ENCODE results near the gene TMC3. TPM values are rescaled to one million over a fixed set of nuclear protein-coding genes. Genes with fewer than 3 reads are reported as not detected.

The TMC3 gene
- total RNA-seq, 1 donor from 2014 or later = not detected

Other genes with a start within 250 kb of the TMC3 start
- gene CFAP161, start 239.9 kb downstream of the TMC3 start, total RNA-seq = not detected in 2 replicates
- 93.2 and 97.2 TPM in 2 replicates for gene IL16, start 177.3 kb downstream of the TMC3 start, total RNA-seq
- 4.6 and 5.8 TPM in 2 replicates for gene STARD5, start 50.1 kb downstream of the TMC3 start, total RNA-seq

Measured in activated CD4-positive, alpha-beta T cell treated with anti-CD3 and anti-CD28 coated beads, Interleukin-2, amount 10 ng/mL, durations not matched to agents 24 days and 14 days (primary cell).